ENCODE measurements around the gene TFCP2L1.

The TFCP2L1 gene

GRCh38 chr2:121171625-121172119, 113.3 kb downstream of the TFCP2L1 start:
- DNase-seq (ENCODE audit: low read depth) = no peak

- no peak for DNase-seq (ENCODE audit: low read depth)
These were observed 114.4 kb downstream of the TFCP2L1 start for GRCh38 chr2:121170577-121170976.

DNA sequence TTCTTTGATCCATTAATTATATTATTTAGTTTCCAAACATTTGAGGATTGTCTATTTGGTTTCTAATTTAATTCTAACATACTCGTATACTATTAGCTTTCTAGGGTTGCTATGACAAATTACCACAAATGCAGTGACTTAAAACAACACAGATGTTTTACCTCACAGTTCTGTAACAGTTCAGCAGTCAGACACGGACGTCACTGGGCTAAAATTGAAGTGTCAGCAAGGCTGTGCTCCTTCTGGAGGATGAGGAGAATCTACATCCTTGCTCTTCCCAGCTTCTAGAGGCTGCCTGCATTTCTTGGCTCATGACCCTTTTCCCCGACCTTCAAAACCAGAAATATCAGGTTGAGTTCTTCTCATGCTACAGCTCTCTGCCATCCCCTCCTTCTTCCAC, 117.6 kb downstream of the TFCP2L1 start:
- DNase-seq (ENCODE audit: low read depth) = no peak

Measured in CMK (cell line).